Stimulated activated CD4-positive, alpha-beta T cell treated with anti-CD3 and anti-CD28 coated beads, Interleukin-2, amount 100 ng/mL, for 4 hours (primary cell): Measurements from ENCODE around the gene GNS.
"Not testable (repeated sequence)": the region's sequence is repeated elsewhere in the genome, so short reads cannot be mapped to it uniquely, and the experiment has no call there.

Experiments
- DNase-seq: peaks from one replicate; pipeline ENCODE4 v3.0.0-alpha.2; 2020; ENCODE audit warnings: low read depth

GNS gene

GRCh38 chr12:64779354-64779974 lies 20.3 kb upstream of the GNS start:
- no peak for DNase-seq

DNA sequence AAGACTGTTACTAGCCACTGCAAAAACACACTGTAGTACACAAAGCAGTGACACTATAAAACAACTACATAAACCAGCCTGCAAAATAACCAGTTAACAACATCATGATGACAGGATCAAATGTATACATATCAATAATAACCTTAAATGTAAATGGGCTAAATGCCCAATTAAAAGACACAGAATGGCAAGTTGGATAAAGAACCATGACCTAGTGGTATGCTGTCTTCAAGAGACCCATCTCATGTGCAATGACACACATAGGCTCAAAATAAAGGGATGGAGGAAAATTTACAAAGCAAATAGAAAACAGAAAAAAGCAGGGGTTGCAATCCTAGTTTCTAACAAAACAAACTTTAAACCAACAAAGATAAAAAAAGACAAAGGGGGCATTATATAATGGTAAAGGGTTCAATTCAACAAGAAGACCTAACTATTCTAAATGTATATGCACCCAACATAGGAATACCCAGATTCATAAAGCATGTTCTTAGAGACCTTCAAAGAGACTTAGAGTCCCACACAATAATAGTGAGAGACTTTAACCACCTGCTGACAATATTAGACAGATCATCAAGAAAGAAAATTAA lies 16.0 kb upstream of the GNS start:
- DNase-seq: not testable (repeated sequence)

- DNase-seq: no peak
Observed at GRCh38 chr12:64773386-64773785, 14.2 kb upstream of the GNS start.

DNA sequence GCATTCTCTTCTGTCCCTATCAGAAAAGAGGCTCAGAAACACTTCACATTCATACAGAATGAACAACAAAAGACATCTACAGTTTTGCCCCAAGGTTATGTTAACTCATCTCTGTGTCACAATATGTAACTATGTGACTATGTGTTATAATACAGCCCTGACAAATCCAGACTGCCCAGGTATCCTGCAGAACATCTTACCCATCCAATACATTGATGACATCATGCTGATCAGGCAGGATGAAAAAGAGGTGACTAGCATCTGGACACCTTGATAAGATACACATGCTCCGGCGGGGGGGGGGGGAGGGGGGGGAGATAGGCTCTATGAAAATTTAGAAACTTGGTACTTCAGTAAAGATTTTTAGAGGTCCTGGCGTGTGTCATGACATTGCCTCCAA lies 8.3 kb upstream of the GNS start:
- no peak for DNase-seq

GRCh38 chr12:64760808-64761573 lies 1.8 kb upstream of the GNS start:
- DNase-seq: no peak

- DNase-seq: no peak
Observed at GRCh38 chr12:64757771-64758170, 1.4 kb downstream of the GNS start.

GRCh38 chr12:64756376-64756775 lies 2.8 kb downstream of the GNS start:
- no peak for DNase-seq

GRCh38 chr12:64753427-64753826 lies 5.8 kb downstream of the GNS start:
- no peak for DNase-seq

- no peak for DNase-seq
Observed at GRCh38 chr12:64752833-64753238, 6.4 kb downstream of the GNS start.

GRCh38 chr12:64752032-64752431 lies 7.2 kb downstream of the GNS start:
- DNase-seq: no peak

DNA sequence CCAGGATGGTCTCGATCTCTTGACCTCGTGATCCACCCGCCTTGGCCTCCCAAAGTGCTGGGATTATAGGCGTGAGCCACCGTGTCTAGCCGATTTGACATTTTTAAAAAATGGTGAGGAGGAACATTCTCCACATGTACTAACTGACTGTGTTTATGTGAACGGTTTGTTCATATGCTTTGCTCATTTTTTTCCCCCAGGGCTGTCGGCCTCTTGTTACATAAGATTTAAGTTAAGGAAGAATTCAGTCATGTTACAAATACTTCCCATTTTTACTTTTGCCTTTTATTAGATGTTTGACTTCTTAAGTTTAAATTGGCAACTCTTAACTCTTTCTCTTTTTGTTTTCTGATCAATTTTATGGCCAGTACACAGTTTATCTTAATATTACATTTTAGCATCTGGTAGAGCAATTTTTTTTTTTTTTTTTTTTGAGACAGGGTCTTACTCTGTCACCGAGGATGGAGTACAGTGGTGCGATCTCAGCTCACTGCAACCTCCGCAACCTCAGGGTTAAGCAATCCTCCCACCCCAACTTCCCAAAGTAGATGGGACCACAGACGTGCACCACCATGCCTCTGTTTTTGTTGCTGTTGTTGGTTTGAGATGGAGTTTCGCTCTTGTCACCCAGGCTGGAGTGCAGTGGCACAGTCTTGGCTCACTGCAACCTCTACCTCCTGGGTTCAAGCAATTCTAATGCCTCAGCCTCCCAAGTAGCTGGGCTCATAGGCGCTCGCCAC lies 9.6 kb downstream of the GNS start:
- no peak for DNase-seq

DNA sequence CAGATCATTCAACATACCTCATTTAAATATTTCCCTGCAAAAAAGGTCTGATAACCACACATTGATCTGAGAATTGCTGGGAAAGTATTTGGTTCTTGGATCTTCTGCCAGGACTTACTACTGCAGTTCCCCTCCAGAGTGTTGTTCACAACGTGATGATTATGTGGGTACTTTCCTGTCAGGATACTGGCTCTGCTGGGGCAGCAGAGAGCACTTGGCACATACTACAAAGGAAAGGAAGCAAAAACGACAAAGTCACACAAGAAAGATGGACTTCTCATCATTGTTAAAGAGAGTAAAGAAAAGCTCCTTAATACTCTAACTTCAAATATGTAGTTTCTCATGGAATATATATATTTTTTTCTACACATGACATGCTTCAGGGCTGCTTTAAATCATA lies 11.5 kb downstream of the GNS start:
- DNase-seq: no peak

GRCh38 chr12:64746663-64747062 lies 12.5 kb downstream of the GNS start:
- no peak for DNase-seq

GRCh38 chr12:64745980-64746379 lies 13.2 kb downstream of the GNS start:
- DNase-seq: no peak

DNA sequence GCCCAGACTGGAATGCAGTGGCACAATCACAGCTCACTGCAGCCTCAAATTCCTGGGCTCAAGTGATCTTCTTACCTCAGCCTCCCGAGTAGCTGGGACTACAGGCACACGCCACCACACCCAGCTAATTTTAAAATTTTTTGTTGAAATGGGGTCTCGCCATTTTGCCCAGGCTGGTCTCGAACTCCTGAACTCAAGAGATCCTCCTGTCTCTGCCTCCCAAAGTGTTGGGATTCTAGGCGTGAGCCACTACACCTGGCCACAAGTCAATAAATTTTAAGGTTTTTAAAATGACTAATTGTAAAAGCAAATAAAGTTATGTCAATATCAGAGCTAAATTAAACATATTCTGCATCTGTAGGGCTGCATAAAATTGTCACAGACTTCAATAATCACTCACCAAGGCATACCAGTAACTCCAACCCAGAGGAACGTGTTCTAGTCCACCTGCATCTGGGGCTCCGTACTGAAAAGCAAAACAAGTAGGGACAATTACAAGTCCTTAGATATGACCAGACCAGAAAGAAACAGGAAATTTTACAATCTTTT lies 13.9 kb downstream of the GNS start:
- DNase-seq: no peak

DNA sequence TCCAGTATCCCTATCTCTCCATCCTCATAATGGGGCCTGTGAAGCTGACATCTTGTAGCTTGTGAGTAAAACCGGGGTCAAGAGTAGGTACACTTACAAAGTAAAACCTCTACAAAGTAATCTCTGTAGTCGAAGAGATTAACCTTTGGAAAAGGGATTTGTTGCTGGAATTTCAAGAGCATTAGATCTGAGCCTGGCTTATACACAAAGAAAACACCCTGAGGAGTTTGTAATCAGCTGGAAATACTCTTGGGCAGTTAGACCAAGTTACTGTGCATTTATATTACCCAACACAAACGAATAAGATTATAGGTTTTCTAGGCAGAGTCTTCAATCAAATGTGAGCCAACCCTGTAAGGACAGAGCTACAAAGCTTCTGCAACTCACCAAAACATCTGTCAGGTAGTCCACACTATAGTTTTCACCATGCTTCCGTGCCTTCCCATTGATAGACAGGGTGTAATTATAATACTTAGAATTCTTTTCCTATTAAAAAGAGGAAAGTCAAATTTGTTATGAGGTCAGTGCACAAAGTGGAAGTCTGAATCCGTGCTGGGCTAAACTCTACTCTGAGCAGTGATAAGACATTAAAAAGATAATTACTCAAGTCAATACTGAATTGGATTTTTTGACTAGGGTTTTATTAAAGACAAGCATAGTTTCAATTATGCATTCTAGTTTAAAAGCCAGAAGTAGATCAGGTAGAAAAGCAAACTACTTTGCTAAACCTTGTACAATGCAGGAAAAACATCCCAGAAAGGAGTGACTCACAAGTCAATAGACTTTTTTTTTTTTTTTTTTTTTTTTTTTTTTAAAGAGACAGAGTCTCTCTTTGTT lies 14.6 kb downstream of the GNS start:
- DNase-seq: no peak

DNA sequence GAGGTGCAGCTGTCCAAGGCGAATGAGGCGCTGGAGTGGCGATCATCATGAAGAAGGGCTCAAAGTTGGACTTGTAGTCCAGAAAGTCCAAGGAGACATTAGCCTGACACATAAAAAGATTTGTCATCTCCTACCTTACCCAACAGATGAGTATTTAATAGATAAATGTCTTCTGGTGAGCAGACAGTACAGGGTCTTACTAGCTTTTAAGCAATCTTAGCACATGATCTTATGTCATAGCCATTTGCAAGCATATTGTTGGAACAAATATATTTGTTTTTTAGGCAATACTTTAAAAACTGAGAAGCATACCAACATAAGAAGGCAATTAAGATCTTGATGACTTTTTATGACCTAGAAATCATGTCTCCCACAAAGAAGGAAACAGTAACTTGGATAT lies 16.0 kb downstream of the GNS start:
- no peak for DNase-seq

- no peak for DNase-seq
Observed at GRCh38 chr12:64742416-64742815, 16.8 kb downstream of the GNS start.

DNA sequence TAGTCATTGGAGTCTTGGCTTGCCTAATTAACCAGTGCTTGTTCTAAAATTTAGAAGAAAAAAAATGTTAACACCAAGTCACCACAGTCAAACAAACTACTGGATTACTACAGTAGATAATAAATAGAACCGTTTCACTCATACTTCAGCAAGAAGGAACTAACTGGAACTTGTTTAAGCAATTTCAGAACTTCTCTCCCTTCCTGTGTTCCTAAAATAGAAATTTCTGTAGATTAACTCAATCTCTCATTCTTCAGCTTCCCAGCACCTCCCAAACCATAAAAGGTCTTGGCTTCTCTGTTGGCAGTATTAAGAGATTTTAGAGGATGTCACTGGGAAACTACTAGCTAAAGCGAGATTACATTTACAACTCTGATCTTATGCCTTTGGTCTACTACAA lies 18.6 kb downstream of the GNS start:
- no peak for DNase-seq

DNA sequence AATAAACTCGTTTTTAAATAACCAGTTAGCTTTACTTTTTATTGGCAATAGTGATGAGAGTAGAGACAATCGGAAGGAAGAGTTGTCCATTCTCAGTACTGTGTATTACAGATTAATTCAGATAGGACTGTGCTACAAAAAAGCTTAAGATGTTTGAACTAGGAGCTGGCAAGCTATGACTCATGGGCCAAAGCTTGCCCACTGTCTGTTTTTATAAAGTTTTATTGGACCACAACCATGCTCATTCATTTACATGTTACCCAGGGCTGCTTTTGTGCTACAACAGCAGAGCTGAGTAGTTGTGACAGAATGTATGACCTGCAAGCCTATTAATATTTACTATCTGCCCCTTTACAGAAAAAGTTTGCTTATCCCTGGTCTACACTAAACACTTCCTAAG lies 19.4 kb downstream of the GNS start:
- no peak for DNase-seq

DNA sequence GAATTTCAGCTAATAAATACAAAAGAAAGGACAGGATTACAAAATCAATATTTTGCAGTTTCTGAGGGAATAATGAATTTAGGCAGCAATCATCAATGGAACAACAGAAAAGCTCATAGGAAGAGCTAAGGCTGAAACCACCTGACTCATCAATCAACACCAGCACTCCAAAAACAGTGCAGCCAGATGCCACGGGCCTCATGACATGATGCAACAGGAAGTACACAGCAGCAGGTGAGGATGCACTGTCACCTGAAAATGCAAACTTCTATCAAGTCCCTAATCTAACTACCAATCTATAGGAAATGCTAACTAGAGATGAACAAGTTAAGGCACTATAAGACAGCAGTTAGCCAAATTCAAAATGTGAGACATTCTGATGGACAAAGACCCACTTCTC lies 21.7 kb downstream of the GNS start:
- DNase-seq: peak; percentile 27

GRCh38 chr12:64736771-64737170 lies 22.4 kb downstream of the GNS start:
- DNase-seq: no peak
